Subcutaneous adipose tissue (tissue), 4 donors: ENCODE measurements around the gene OCIAD1. TPM values are rescaled to one million over a fixed set of nuclear protein-coding genes. Genes with fewer than 3 reads are reported as not detected.

Experiments used
- total RNA-seq, 4 donors: library from RNA; depleted of rRNA; stranded (reverse); fragments of >200 nt; gene quantifications; one replicate each; pipeline ENCODE4 v1.1.0, GENCODE V29; 2016
- TF ChIP-seq, protein P1 (sequence below): fragments of 450-650 bp; IDR thresholded peaks from one replicate; pipeline ENCODE4 v1.5.1; 2016; ENCODE audit warnings: low read depth, mild to moderate bottlenecking, control low read depth, antibody characterized with exemption, moderate library complexity

OCIAD1 gene
- total RNA-seq, 4 donors from 2014 or later = 86.3 to 122 (median 91.1) TPM

DNA sequence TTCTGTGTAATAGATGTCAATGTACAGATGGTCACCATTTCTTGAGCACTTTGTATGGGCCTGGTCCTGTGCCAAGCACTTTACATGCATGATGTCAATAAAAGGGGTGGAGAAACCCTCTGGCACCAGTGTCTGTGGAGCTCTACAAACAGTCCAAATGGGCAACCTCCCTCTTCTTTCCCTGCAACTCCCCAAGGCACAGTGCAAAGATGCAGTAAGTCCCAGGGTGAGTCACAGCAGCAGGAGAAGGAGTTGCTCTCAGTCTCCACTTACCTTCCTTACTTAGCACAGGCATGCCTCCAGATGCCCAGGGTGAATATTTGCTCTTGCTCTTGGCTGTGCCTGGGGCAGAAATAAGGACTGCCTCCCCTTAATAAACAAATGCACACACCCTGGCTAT lies 71.4 kb downstream of the OCIAD1 start:
- TF ChIP-seq, protein P1, sequence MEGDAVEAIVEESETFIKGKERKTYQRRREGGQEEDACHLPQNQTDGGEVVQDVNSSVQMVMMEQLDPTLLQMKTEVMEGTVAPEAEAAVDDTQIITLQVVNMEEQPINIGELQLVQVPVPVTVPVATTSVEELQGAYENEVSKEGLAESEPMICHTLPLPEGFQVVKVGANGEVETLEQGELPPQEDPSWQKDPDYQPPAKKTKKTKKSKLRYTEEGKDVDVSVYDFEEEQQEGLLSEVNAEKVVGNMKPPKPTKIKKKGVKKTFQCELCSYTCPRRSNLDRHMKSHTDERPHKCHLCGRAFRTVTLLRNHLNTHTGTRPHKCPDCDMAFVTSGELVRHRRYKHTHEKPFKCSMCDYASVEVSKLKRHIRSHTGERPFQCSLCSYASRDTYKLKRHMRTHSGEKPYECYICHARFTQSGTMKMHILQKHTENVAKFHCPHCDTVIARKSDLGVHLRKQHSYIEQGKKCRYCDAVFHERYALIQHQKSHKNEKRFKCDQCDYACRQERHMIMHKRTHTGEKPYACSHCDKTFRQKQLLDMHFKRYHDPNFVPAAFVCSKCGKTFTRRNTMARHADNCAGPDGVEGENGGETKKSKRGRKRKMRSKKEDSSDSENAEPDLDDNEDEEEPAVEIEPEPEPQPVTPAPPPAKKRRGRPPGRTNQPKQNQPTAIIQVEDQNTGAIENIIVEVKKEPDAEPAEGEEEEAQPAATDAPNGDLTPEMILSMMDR = no peak

DNA sequence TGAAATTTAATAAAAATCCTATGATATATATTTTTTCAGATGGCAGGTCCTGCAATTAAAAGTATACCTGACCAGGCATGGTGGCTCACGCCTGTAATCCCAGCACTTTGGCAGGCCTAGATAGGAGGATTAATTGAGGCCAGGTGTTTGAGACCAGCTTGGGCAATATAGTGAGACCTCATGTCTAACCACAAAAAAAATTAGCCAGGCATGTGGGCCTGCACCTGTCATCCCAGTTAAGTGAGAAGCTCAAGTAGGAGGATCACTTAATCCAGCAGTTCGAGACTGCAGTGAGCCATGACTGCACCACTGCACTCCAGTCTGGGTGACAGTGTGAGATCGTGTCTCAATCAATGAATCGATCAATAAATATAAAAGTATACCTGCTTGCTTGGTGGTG lies 73.2 kb downstream of the OCIAD1 start:
- TF ChIP-seq, protein P1 = no peak

DNA sequence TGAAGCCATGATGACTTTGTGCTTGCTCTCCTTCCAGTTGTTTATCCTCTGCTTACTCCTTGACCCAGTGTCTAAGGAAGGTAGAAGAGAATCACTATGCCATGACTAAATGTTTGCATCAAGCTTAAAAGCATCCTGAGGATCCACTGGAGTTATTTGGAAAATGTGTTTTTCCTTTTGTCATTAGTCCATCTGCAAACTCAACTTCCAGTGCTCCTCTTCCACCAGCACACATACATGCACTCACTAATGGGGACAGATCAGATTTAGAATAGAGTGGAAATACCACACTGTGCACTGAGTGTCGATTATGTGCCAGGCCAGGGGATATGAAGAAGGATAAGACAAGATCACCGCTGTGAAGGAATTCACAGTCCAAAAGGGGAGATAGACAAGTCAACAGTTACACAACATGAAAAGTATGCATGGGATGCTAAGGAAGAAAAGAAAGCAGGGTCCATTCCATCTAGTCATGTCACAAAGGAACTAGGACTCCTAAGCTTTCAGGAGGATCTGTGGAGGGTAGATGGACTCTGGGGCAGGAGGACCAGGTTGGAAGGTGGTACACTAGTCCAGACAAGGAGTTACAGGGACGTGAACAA lies 73.8 kb downstream of the OCIAD1 start:
- TF ChIP-seq, protein P1 = no peak

DNA sequence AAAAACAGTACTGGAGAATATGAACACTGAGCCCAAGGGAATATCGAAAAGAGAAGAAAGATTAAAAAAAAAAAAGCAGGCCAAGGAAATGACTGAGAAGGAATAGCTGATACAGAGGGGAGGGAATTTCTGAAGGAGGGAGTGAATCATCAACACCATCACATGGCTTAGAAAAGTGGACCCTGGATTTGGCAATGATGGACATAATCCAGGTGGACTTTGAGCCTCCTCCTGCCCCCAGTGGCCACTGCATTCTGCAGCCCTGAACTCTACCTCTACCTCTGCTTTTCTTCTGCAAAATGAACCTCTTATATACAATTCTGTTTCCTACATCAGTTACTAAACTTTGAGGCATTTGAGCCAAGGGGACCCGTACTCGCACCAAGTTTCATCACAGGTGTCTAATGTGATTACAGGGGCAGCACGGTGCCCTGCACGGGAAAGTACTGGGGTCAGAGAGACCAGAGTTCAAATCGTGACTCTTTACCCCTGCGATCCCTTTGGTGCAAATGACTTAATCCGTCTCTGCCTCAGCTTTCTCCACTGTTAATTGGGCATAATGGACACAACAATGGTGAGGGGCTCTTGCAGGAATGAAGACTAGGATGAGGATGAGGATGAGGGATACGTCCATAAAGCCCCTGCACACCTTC lies 74.6 kb downstream of the OCIAD1 start:
- TF ChIP-seq, protein P1 = no peak

DNA sequence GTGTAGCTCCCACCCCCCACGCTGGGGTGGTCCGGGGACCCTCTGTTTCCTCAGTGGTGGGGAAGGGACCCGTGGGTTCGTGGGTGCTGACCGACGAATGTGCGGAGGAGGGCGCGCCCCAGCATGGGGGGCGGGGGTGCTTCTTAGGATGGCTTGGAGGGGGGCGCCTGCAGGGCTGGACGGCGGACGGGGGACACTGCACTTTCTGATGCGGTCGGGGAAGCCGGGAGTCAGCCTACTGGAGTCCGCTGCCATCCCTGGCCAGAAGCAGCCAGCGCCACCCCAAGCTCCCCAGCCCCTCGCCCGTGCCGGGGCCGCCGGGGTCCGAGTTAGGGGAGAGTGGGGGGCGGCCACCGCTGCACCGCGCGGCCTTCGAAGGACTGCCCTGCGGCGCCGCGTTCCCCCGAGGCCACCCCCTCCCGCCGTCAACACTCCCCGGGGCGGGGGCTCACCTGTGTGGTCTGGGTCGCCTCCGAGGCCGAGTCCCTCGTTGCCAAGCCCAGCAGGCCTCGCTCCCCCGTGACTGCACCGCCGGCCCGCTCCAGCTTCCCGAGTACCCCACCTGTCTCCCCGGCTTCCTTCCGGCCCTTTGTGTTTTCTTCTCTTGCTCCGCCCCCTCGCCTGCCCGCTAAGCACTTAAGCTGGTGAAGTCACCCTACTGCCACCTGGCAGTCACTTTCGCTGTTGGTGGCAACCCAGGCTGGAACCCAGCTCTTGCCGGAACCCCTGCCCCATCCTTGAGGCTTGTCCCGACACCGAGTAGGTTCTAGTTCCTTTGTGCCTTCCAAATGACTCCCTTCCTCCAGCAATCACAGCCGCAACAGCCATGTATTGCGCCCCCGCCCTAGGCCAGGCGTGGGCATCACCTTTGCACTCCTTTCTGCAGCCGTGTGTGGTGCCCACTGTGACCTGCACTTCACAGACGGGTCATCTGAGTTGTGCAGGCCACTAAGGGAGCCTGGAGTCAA lies 75.6 kb downstream of the OCIAD1 start, which contains the start of gene OCIAD2:
Gene OCIAD2, minus strand, starts transcription at position 569 of the 968 bp plus-strand sequence. CDS start 2,225 bp downstream, outside the sequence.
- TF ChIP-seq, protein P1 = no peak

DNA sequence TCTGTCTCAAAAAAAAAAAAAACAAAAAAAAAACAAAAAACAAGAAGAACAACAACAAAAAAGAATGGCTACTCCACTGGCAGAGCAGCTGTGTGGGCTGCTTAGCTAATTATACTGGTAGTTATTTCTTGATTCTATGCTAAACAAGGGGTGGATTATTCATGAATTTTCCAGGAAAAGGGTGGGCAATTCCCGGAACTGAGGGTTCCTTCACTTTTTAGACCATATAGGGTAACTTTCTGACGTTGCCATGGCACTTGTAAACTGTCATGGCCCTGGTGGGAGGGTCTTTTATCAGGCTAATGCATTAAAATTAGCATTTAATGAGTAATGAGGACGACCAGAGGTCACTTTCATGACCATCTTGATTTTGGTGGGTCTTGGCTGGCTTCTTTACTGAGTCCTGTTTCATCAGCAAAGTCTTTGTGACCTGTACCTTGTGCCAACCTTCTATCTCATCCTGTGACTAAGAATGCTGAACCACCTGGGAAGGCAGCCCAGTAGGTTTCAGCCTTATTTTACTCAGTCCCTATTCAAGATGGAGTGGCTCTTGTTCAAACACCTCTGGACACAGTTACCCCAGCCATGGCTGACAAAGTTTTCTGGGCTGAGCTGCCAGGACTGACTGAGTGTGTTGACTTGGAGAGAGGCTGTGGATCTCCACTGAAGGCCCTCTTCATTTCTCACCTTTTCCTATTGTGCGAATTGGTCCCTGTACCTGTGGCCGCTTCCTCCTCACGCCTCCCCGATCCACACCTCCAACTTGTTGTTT lies 77.0 kb downstream of the OCIAD1 start:
- TF ChIP-seq, protein P1 = no peak
